Ishikawa (cell line): ENCODE measurements around the gene SRA1.

ENCODE experiments used
- CEBPB ChIP-seq: IDR thresholded peaks from 2 replicates; pipeline ENCODE4 v1.6.1; 2012
- CREB1 ChIP-seq: IDR thresholded peaks from 2 replicates; pipeline ENCODE4 v1.6.1; 2012; ENCODE audit warnings: low read depth
- EGR1 ChIP-seq: IDR thresholded peaks from 2 replicates; pipeline ENCODE4 v1.6.1; 2012
- EP300 ChIP-seq: IDR thresholded peaks from 2 replicates; pipeline ENCODE4 v1.6.1; 2012; ENCODE audit warnings: borderline replicate concordance
- FOXM1 ChIP-seq: IDR thresholded peaks from 2 replicates; pipeline ENCODE4 v1.6.1; 2012; ENCODE audit warnings: low read depth, borderline replicate concordance
- NFIC ChIP-seq: IDR thresholded peaks from 2 replicates; pipeline ENCODE4 v1.6.1; 2012
- RAD21 ChIP-seq: IDR thresholded peaks from 2 replicates; pipeline ENCODE4 v1.6.1; 2012; ENCODE audit warnings: low read depth
- REST ChIP-seq: IDR thresholded peaks from 2 replicates; pipeline ENCODE4 v1.6.1; 2012; ENCODE audit warnings: low read depth, mild to moderate bottlenecking
- TAF1 ChIP-seq: IDR thresholded peaks from 2 replicates; pipeline ENCODE4 v1.6.1; 2012; ENCODE audit warnings: low read depth, mild to moderate bottlenecking
- TCF12 ChIP-seq: IDR thresholded peaks from 2 replicates; pipeline ENCODE4 v1.6.1; 2012; ENCODE audit warnings: low read depth
- TEAD4 ChIP-seq: IDR thresholded peaks from 2 replicates; pipeline ENCODE4 v1.6.1; 2012
- YY1 ChIP-seq: IDR thresholded peaks from 2 replicates; pipeline ENCODE4 v1.6.1; 2012; ENCODE audit warnings: low read depth
- ZBTB7A ChIP-seq: IDR thresholded peaks from 2 replicates; pipeline ENCODE4 v1.6.1; 2012; ENCODE audit warnings: low read depth
- TF ChIP-seq, protein P1 (sequence below): IDR thresholded peaks from 2 replicates; pipeline ENCODE4 v1.6.1; 2012
- TF ChIP-seq, protein P2 (sequence below): IDR thresholded peaks from 2 replicates; pipeline ENCODE4 v1.6.1; 2012

Gene SRA1

DNA sequence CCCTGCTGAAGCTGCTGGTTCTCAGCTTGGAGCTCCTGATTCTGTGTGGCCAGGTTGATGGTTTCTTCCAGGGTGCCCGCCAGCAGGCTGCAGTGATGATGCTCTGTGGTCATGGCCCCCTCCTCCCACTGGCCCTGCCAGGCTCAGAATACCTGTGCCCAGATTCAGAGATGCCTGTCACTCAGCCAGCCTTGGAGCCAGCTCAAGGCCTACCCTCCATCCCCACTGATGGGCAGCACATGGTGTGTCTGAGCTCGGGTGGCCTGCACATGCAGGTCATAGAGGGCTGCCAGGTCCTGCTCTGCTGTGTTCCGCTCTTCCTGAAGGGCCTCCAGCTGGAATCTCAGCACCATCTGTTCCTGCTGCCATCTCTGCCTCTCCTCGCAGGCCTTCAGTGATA lies 12.8 kb upstream of the SRA1 start:
- TF ChIP-seq REST: no peak
- TF ChIP-seq, protein P1, sequence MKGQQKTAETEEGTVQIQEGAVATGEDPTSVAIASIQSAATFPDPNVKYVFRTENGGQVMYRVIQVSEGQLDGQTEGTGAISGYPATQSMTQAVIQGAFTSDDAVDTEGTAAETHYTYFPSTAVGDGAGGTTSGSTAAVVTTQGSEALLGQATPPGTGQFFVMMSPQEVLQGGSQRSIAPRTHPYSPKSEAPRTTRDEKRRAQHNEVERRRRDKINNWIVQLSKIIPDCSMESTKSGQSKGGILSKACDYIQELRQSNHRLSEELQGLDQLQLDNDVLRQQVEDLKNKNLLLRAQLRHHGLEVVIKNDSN: no peak
- no peak for TF ChIP-seq TEAD4
- no peak for TF ChIP-seq YY1
- no peak for TF ChIP-seq TCF12
- TF ChIP-seq EP300: no peak
- TF ChIP-seq, protein P2, sequence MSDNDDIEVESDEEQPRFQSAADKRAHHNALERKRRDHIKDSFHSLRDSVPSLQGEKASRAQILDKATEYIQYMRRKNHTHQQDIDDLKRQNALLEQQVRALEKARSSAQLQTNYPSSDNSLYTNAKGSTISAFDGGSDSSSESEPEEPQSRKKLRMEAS: no peak
- no peak for TF ChIP-seq EGR1

GRCh38 chr5:140569197-140569596 lies 11.9 kb upstream of the SRA1 start:
- TF ChIP-seq, protein P2: no peak
- no peak for TF ChIP-seq CEBPB
- no peak for TF ChIP-seq EGR1

- TF ChIP-seq, protein P2: no peak
- TF ChIP-seq TEAD4 (no peak), ZBTB7A (no peak), YY1 (no peak), TCF12 (no peak), EP300 (no peak), CEBPB (no peak), TAF1 (no peak), CREB1 (no peak), REST (no peak)
Observed at GRCh38 chr5:140568443-140569063, 11.3 kb upstream of the SRA1 start.

- TF ChIP-seq FOXM1 (no peak), TAF1 (no peak), TEAD4 (no peak), CEBPB (no peak), EP300 (no peak), TCF12 (no peak), EGR1 (no peak), YY1 (no peak), NFIC (no peak), ZBTB7A (no peak), REST (no peak), CREB1 (no peak), RAD21 (no peak)
- TF ChIP-seq, protein P1: no peak
- TF ChIP-seq, protein P2: no peak
Observed at GRCh38 chr5:140567871-140568270, 10.6 kb upstream of the SRA1 start.
